C4-2B (cell line): ENCODE results near the gene DGKI.

Source experiments
- ZFX ChIP-seq: fragments of 450-650 bp; IDR thresholded peaks from 2 replicates; pipeline ENCODE4 v1.6.1; 2017
- TF ChIP-seq, protein P1 (sequence below): fragments of 450-650 bp; conservative IDR thresholded peaks from 2 replicates; pipeline ENCODE4 v1.5.1; 2017; ENCODE audit warnings: mild to moderate bottlenecking

DNA sequence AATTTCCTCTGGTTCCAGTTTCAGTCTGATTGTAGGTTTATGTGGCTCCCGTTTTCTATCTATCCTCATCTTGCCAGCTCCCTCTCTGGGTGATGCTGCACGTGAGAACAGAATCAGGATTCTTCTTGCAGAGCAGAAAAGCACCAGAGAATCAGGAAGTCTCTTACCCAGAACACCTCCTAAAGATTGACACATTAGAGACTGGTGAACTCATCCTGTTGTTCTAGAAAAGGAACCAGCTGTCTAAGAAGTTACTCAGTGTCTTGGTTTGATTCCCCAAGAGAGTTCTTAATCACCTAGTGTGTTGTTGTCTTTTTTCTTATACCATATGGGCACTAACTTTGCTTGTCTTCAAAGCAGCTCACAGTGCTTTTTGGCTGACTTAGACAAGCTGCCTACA, 152.4 kb downstream of the DGKI start:
- TF ChIP-seq, protein P1, sequence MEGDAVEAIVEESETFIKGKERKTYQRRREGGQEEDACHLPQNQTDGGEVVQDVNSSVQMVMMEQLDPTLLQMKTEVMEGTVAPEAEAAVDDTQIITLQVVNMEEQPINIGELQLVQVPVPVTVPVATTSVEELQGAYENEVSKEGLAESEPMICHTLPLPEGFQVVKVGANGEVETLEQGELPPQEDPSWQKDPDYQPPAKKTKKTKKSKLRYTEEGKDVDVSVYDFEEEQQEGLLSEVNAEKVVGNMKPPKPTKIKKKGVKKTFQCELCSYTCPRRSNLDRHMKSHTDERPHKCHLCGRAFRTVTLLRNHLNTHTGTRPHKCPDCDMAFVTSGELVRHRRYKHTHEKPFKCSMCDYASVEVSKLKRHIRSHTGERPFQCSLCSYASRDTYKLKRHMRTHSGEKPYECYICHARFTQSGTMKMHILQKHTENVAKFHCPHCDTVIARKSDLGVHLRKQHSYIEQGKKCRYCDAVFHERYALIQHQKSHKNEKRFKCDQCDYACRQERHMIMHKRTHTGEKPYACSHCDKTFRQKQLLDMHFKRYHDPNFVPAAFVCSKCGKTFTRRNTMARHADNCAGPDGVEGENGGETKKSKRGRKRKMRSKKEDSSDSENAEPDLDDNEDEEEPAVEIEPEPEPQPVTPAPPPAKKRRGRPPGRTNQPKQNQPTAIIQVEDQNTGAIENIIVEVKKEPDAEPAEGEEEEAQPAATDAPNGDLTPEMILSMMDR, result no peak
- no peak for TF ChIP-seq ZFX
